SK-MEL-5 (cell line): ENCODE measurements around the gene COX19. TPM values are rescaled to one million over a fixed set of nuclear protein-coding genes. Genes with fewer than 3 reads are reported as not detected.

Experiments used
- DNase-seq: peaks from one replicate; pipeline ENCODE4 v3.0.0-alpha.2; 2016; ENCODE audit warnings: low read depth, low spot score
- in situ Hi-C: cut with HindIII; loops from 2 replicates; pipeline ENCODE4 v1.10.0; 2016; ENCODE audit warnings: low sequenced_read_pairs, high pct_unique_total_duplicates, low pct_unique_long_range_greater_than_20kb
- total RNA-seq: library from RNA; depleted of rRNA; stranded (reverse); fragments of >200 nt; shearing (Covaris generic); gene quantifications from 2 replicates; pipeline ENCODE4 v1.2.3, GENCODE V29; 2014

Gene COX19
- total RNA-seq, 1 experiment from 2014 or later = 12.9 TPM

GRCh38 chr7:958221-959200 lies 16.8 kb downstream of the COX19 start:
- in situ Hi-C loops = no loop called here
- DNase-seq = no peak

GRCh38 chr7:957418-958220 lies 17.7 kb downstream of the COX19 start:
- no peak for DNase-seq
- in situ Hi-C loops = no loop called here

DNA sequence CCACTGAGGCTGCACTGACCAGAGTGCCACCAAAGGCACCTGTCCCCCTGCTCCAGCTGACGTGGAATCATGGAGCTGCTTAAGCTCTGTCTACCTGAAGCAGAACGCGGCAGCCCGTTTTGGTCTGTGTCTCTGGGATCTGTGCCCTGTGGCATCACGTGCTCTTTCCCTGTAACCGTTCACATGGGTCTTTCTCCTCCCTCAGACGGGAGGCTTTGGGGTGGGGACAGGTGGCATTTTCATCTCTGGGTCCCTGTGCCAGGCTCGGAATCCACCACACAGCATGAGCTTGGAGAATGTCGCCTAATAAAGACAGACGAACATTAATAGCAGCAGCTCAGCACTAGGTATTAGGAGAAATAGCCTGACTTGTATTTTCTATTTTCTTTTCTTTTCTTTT lies 19.3 kb downstream of the COX19 start:
- DNase-seq = no peak
- in situ Hi-C loops = no loop called here

DNA sequence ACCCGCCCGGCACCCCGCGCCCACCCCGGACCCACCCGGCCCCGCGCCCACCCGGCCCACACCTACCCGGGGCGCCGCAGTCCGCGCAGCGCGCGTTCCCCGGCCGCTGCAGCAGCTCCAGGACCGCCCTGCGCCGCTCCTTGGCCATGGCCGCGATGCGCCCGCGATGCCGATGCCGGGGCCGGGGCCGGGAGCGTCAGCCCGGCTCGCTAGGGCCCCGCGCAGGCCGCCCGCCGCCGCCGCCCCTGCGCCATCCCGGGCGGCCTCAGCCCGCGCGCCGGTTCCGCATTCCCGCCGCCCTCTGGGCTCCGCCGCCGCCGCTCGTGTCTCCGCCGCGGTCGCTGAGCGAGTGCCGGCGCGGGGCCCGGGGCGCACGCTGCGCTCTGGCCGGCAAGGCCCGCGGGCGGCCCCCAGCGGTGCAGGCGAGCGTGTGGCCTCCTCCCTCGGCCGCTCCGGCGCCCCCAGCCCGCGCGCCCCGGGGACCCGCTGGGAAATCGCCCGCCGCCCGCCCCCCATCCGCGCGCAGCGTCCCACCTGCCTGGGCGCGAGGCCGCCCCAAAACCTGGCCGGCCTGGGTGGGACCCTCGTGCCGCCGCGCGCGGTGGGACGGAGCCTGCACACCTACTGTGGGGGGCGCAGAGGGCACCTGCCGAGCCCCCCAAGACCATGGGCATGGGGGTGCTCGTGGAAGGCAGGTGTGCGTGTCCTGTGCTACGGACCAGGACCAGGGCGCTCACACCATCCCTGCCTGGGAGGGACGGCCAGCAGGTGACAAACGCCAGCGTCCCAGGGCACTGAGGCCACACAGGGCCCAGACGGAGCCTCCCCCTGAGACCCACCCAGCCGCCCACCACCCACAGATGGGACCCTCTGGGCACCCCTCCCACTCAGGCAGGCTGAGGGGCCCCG lies 20.8 kb downstream of the COX19 start, which contains the start of gene ADAP1:
Gene ADAP1 (minus strand): TSS at position 351 of the 909 bp plus-strand sequence. CDS start 203 bp downstream, at position 148.
- peak; percentile 32 for DNase-seq
- in situ Hi-C loops = no loop called here

DNA sequence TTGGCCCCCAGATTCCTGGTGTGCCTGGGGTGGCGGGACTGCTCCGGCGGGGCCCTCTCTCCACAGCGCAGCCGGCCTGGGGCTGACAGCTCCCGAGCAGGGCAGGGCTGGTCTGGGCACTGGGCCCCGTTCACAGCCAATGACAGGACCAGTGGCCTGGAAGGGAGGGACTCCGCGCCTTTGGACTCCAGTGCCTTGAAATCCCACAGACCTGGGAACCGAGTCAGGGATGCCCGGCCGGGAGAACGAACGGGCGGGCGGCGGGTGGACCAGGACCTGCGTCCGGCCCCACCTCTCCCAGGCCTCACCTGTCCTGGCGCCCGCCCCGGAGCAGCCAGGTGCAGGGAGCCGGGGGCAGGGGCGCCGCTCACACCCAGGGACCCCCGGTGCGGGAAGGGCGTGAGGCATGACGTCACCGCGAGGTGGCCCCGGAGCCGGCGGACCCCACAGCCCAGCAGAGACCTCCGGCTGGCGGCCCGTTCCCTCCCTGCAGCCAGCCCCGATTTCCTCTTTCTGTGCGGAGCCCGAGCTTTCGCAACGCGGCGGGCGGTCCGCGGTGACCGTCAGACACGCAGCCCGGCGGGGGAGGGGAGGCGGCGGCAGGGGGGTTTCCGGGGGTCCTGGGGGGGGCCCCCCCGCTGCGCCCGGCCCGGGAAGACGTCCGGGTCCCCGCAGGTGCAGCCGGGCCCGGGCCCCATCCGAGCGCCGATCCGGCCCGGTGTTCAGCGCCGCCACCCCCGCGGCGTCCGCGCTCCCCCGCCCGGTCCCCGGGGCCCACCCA lies 21.6 kb downstream of the COX19 start:
- in situ Hi-C loops = no loop called here
- no peak for DNase-seq

DNA sequence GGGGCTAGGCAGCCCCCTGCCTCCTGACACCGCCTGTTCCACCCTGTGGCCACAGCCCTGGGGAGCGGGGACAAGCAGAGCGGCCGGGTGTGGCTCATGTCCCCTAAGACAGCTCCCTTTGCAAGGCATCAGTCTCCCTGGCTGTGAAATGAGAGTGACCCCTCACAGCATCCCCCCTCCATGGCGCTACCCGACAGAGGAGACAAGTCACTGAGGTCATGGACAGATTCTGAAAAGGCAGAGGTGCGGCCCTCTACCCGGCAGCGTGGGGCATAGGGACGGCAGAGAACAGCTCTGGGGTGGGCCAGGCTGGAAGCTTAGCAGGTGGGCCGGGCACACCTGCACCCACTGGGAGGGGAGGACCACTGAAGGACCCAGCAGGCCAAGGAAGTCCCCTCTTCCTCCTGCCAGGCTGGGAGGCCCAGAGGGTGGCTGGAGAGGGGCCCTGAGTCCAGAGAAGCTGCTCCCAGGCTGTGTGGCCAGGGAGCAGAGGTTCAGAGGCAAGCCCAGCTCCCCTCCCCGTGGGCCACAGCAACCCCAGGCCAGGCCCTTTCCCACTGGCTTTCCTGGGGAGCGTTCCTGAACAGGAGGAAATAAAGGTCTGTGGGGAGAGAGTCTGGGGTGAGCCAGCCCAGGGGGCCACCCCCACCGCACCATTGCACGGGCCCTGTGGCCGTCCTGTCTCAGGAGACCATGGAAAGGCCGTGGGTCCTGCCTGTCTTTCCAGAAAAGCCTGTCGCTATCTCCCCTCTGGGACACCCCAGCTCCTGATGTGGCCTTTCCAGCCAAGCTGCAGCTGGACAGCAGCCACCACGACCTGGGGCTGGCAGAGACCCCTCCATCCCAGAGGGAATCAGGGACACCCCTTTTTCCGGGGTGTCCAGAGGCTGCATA lies 22.6 kb downstream of the COX19 start:
- in situ Hi-C loops = no loop called here
- no peak for DNase-seq

- DNase-seq = no peak
- in situ Hi-C loops = no loop called here
These were observed 23.3 kb downstream of the COX19 start for GRCh38 chr7:951881-952547.

- no peak for DNase-seq
- in situ Hi-C loops = no loop called here
These were observed 26.1 kb downstream of the COX19 start for GRCh38 chr7:949021-949934.

GRCh38 chr7:947391-948210 lies 27.7 kb downstream of the COX19 start:
- in situ Hi-C loops = no loop called here
- DNase-seq = no peak

- in situ Hi-C loops = no loop called here
- DNase-seq = no peak
These were observed 28.9 kb downstream of the COX19 start for GRCh38 chr7:946256-946996.

DNA sequence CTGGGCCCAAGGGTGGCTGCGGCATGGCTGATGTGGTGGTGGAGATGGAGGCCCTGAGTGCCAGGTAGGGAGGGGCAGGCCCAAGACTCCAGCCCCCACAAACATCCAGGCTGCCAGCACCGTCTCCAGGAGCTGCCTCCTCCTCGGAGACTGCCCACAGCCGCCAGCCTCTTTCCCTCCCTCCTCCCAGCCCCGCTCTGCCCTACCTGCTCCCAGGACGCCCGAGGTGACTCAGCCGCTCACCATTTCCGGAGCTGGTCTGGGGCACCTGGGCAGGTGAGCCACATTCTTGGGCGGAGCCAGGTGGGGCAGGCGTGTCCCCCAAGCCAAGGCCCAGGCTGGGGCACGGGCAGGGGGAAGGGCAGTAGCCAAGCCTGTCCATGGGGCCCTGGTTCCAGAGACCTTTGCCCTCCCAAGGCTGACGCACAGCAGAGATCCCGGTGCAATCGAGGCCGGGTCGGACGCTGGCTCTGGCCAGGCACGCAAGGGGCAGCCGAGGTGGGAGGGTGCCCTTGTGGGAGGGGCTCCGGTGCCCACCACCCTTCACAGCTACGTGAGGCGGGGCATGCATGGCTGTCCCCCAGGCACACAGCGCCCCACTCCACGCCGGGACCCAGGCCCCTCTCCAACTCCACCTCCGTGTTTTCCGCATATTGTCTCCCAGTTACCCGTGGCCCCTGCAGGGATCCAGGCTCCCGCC lies 29.6 kb downstream of the COX19 start:
- no peak for DNase-seq
- in situ Hi-C loops = no loop called here

GRCh38 chr7:945147-945555 lies 30.2 kb downstream of the COX19 start:
- in situ Hi-C loops = no loop called here

GRCh38 chr7:944744-945143 lies 30.6 kb downstream of the COX19 start:
- in situ Hi-C loops = no loop called here
- no peak for DNase-seq

More at GRCh38 chr7:945147-945555, 30.2 kb downstream of the COX19 start:
- DNase-seq = no peak
